Activated B cell treated with CpG ODN at 0.5 μM for 24 hours (primary cell): ENCODE results near the gene DNM2. TPM values are rescaled to one million over a fixed set of nuclear protein-coding genes. Genes with fewer than 3 reads are reported as not detected.
"Not testable (repeated sequence)": the region's sequence is repeated elsewhere in the genome, so short reads cannot be mapped to it uniquely, and the experiment has no call there.

Experiments
- ATAC-seq: fragments of 200-7000 bp; cut with Tn5 transposase; one replicate; pipeline ENCODE4 v1.10.0; 2021; ENCODE audit warnings: low read depth, mild to moderate bottlenecking, moderate library complexity
- CTCF ChIA-PET: fragments of 350-600 bp; sonication (Branson Sonifier 250); formaldehyde crosslinking; loops from one replicate; lab custom pipeline; 2021; ENCODE audit warnings: antibody characterized with exemption; lab: Charles Lee
- POLR2A ChIA-PET: fragments of 350-600 bp; sonication (Branson Sonifier 250); formaldehyde crosslinking; loops from one replicate; lab custom pipeline; 2021; ENCODE audit warnings: antibody characterized with exemption; lab: Charles Lee
- DNase-seq: peaks from one replicate; pipeline ENCODE4 v3.0.0; 2022
- H3K27ac Mint-ChIP-seq: one replicate; pipeline ENCODE4 v1.8.0; 2020; ENCODE audit warnings: mixed read lengths
- H3K27me3 Mint-ChIP-seq: one replicate; pipeline ENCODE4 v1.8.0; 2021; ENCODE audit warnings: mixed read lengths
- H3K36me3 Mint-ChIP-seq: one replicate; pipeline ENCODE4 v1.8.0; 2021; ENCODE audit warnings: low read depth, mixed read lengths
- H3K4me1 Mint-ChIP-seq: one replicate; pipeline ENCODE4 v1.8.0; 2021; ENCODE audit warnings: mixed read lengths
- H3K4me3 Mint-ChIP-seq: one replicate; pipeline ENCODE4 v1.8.0; 2020; ENCODE audit warnings: mild to moderate bottlenecking, mixed read lengths
- H3K9me3 Mint-ChIP-seq: one replicate; pipeline ENCODE4 v1.8.0; 2020; ENCODE audit warnings: mixed read lengths
- intact Hi-C: fragments of 100-400 bp; cut with micrococcal nuclease; formaldehyde crosslinking; loops from one replicate; pipeline ENCODE4 v1.15.1; 2024
- total RNA-seq: library from RNA; stranded (reverse); gene quantifications from 2 replicates; pipeline ENCODE4 v1.2.3, GENCODE V29; 2022
- TF ChIP-seq, protein P1 (sequence below): fragments of 200-600 bp; IDR thresholded peaks from one replicate; pipeline ENCODE4 v1.8.0; 2022; ENCODE audit warnings: antibody characterized with exemption, mild to moderate bottlenecking

The DNM2 gene
- 220 and 257 TPM in 2 replicates for total RNA-seq

- TF ChIP-seq, protein P1, sequence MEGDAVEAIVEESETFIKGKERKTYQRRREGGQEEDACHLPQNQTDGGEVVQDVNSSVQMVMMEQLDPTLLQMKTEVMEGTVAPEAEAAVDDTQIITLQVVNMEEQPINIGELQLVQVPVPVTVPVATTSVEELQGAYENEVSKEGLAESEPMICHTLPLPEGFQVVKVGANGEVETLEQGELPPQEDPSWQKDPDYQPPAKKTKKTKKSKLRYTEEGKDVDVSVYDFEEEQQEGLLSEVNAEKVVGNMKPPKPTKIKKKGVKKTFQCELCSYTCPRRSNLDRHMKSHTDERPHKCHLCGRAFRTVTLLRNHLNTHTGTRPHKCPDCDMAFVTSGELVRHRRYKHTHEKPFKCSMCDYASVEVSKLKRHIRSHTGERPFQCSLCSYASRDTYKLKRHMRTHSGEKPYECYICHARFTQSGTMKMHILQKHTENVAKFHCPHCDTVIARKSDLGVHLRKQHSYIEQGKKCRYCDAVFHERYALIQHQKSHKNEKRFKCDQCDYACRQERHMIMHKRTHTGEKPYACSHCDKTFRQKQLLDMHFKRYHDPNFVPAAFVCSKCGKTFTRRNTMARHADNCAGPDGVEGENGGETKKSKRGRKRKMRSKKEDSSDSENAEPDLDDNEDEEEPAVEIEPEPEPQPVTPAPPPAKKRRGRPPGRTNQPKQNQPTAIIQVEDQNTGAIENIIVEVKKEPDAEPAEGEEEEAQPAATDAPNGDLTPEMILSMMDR, result no peak
- peak; percentile 86 for ATAC-seq
- POLR2A ChIA-PET, result interaction anchor here (0.5 to 3.5 kb wide), 28 partner anchors 10 to 1723 kb away, joined by 3 to 43 read pairs (median 4); partner anchors contain the start of genes QTRT1, TMED1 and ZNF443
- Mint-ChIP-seq H3K27ac (peak within 1 kb of the TSS; percentile 80), H3K36me3 (peaks cover 20% of the 10 kb centered on the region), H3K27me3 (no peaks in the 10 kb centered on the region), H3K4me1 (peaks cover 51% of the 10 kb centered on the region), H3K9me3 (no peaks in the 10 kb centered on the region), H3K4me3 (peak within 1 kb of the TSS; percentile 91)
- DNase-seq, result peak; percentile 92
- CTCF ChIA-PET, result interaction anchor here (0.6 to 3.4 kb wide), 24 partner anchors 13 to 154 kb away, joined by 3 to 53 read pairs (median 5); partner anchors contain the start of genes CARM1, QTRT1 and TMED1
- intact Hi-C loops, result loop anchor here (1.0 to 2.0 kb wide), 9 partner anchors 14 to 154 kb away; partner anchors contain the start of genes CARM1 and TMED1
Measured at GRCh38 chr19:10717356-10718204, at the start of gene DNM2. Gene DNM2 (plus strand): TSS chr19:10718079. CDS start chr19:10718243, 164 bp downstream.

DNA sequence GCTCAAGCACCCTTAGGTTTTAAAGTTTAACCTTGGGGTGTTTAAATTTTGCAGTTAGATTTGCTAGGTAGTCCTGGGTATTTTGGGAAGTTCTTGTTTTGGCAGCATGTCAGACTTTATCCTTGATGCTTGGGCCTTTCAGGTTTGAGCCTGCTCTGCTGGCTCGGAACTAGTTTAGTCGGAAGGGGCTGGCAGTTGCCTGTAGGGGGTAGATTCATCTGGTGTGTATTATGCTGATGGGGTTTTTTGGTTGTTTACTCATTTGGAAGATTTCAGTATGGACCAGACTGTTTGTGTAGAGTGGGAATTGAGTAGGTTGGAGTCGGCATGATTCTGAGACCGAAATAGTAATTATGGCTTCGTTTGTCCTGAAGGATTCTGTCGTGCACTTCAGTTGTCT lies 48.6 kb upstream of the DNM2 start:
- Mint-ChIP-seq H3K4me1 (peaks cover 47% of the 10 kb centered on the region), H3K27me3 (no peaks in the 10 kb centered on the region), H3K36me3 (peaks cover 54% of the 10 kb centered on the region), H3K4me3 (no peak overlapping the region), H3K9me3 (no peaks in the 10 kb centered on the region), H3K27ac (no peak overlapping the region)
- ChIA-PET POLR2A (interaction anchor here (0.6 kb wide), 2 partner anchors 88 to 277 kb away, joined by 3 to 5 read pairs; no protein-coding TSS in a partner anchor), CTCF (no interaction called here)
- no peak for DNase-seq
- TF ChIP-seq, protein P1, result no peak
- intact Hi-C loops, result no loop called here
- ATAC-seq, result no peak

GRCh38 chr19:10670182-10670581 lies 47.7 kb upstream of the DNM2 start:
- Mint-ChIP-seq H3K4me3 (no peak overlapping the region), H3K27me3 (no peaks in the 10 kb centered on the region), H3K4me1 (peaks cover 45% of the 10 kb centered on the region), H3K9me3 (no peaks in the 10 kb centered on the region), H3K36me3 (peaks cover 62% of the 10 kb centered on the region), H3K27ac (no peak overlapping the region)
- TF ChIP-seq, protein P1, result no peak
- ChIA-PET CTCF (no interaction called here), POLR2A (no interaction called here)
- DNase-seq (no peak), ATAC-seq (no peak)
- intact Hi-C loops, result no loop called here

DNA sequence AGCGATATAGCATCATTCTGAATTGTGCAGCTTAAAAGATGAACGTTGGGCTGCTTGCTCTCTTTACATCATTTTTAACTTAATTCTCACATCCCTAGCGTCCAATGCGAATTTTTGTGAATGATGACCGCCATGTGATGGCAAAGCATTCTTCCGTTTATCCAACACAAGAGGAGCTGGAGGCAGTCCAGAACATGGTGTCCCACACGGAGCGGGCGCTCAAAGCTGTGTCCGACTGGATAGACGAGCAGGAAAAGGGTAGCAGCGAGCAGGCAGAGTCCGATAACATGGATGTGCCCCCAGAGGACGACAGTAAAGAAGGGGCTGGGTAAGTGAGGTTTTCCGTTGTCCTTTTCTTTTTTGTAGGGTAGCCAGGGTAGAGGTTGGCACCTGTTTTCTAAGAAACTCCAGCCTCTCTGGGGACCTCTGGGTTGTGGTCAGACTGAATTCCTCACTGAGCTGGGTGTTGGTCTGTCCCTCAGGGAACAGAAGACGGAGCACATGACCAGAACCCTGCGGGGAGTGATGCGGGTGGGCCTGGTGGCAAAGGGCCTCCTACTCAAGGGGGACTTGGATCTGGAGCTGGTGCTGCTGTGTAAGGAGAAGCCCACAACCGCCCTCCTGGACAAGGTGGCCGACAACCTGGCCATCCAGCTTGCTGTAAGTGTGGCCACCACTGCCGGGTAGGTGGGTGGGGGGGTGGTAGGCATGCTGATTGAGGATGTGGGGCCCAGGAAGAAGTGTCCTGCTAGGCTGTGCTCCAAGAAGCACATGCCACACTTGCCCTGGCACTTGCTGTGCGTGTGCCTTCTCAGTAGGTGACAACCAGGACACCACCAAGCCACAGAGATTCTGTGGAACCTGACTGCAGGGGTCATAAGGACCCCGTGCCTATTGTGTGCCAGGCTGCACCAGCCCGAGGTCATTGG lies 46.7 kb upstream of the DNM2 start:
- Mint-ChIP-seq H3K4me1 (peaks cover 41% of the 10 kb centered on the region), H3K27ac (no peak overlapping the region), H3K9me3 (no peaks in the 10 kb centered on the region), H3K36me3 (peaks cover 70% of the 10 kb centered on the region), H3K27me3 (no peaks in the 10 kb centered on the region), H3K4me3 (no peak overlapping the region)
- intact Hi-C loops, result no loop called here
- no peak for DNase-seq
- ChIA-PET CTCF (no interaction called here), POLR2A (interaction anchor here (0.6 kb wide), 1 partner anchor 189 kb away, joined by 3 read pairs; no protein-coding TSS in a partner anchor)
- no peak for ATAC-seq
- TF ChIP-seq, protein P1, result no peak

DNA sequence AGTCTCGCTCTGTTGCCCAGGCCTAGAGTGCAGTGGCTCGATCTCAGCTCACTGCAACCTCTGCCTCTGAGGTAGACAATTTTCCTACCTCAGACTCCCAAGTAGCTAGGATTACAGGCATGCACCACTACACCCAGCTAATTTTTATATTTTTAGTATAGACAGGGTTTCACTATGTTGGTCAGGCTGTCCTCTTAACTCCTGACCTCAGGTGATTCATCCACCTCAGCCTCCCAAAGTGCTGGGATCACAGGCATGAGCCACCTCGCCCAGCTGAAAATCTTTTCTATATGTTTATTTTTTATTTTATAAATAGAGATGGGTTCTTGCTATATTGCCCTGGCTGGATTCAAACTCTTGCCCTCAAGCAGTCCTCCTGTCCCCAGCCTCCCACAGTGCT lies 46.0 kb upstream of the DNM2 start:
- H3K27me3 Mint-ChIP-seq, ATAC-seq, H3K4me3 Mint-ChIP-seq, CTCF ChIA-PET, H3K9me3 Mint-ChIP-seq, H3K27ac Mint-ChIP-seq, DNase-seq, intact Hi-C loops: not testable (repeated sequence)
- Mint-ChIP-seq H3K36me3 (peaks cover 68% of the 10 kb centered on the region), H3K4me1 (peaks cover 34% of the 10 kb centered on the region)
- POLR2A ChIA-PET, result interaction anchor here (0.6 kb wide), 1 partner anchor 197 kb away, joined by 3 read pairs; no protein-coding TSS in a partner anchor

GRCh38 chr19:10675214-10675613 lies 42.7 kb upstream of the DNM2 start:
- H3K4me3 Mint-ChIP-seq, ATAC-seq, intact Hi-C loops, H3K27me3 Mint-ChIP-seq, CTCF ChIA-PET, H3K27ac Mint-ChIP-seq, H3K4me1 Mint-ChIP-seq, DNase-seq, H3K9me3 Mint-ChIP-seq: not testable (repeated sequence)
- POLR2A ChIA-PET, result interaction anchor here (0.6 kb wide), 1 partner anchor 77 kb away, joined by 3 read pairs; no protein-coding TSS in a partner anchor
- H3K36me3 Mint-ChIP-seq, result peaks cover 81% of the 10 kb centered on the region
